GM21723 (cell line): ENCODE data around the gene RYR1.
"Not testable (repeated sequence)": the region's sequence is repeated elsewhere in the genome, so short reads cannot be mapped to it uniquely, and the experiment has no call there.

Experiments
- ATAC-seq: cut with Tn5 transposase; IDR thresholded peaks from one replicate; pipeline ENCODE4 v1.9.1; 2021; ENCODE audit warnings: mild to moderate bottlenecking, moderate library complexity; ENCODE audit not compliant: unreplicated experiment

The RYR1 gene

GRCh38 chr19:38537071-38537936 lies 103.8 kb downstream of the RYR1 start:
- no peak for ATAC-seq

DNA sequence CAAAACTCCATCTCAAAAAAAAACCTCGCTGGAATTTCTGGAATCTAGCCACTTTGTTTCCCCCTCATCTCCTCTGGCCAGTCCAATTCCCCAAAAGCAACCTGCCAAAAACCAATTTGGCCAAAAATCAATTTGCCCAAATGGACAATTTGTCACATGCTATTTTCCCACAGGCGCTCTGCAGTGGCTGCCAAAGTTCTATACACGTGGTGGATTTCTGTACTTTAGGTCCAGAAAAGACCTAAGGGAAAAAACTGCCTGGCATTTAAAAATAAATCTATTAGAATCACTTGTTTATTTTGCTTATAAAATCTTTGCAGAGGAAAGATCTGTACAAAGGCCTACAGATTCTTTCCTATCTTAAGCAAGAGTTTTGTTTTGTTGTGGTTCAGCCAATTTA lies 104.9 kb downstream of the RYR1 start:
- no peak for ATAC-seq

GRCh38 chr19:38538793-38539528 lies 105.5 kb downstream of the RYR1 start:
- no peak for ATAC-seq

- no peak for ATAC-seq
Observed at GRCh38 chr19:38539751-38540150, 106.3 kb downstream of the RYR1 start.

- no peak for ATAC-seq
Observed at GRCh38 chr19:38542040-38542439, 108.5 kb downstream of the RYR1 start.

DNA sequence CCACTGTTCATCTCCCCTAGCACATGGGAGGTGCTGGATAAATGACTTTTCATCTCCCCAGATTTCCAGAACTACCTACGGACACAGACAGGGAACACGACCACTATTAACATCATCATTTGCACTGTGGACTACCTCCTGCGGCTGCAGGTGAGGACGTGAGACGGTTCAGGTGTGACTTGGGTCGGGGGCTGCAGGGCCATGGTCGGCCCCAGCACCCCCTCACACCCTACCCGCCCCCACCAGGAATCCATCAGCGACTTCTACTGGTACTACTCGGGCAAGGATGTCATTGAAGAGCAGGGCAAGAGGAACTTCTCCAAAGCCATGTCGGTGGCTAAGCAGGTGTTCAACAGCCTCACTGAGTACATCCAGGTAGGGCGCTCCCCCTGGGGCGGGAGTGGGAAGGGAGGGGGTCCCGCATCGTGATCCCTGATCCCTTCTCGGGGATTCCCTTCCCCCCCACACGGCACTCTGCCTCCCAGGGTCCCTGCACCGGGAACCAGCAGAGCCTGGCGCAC lies 109.9 kb downstream of the RYR1 start:
- no peak for ATAC-seq

DNA sequence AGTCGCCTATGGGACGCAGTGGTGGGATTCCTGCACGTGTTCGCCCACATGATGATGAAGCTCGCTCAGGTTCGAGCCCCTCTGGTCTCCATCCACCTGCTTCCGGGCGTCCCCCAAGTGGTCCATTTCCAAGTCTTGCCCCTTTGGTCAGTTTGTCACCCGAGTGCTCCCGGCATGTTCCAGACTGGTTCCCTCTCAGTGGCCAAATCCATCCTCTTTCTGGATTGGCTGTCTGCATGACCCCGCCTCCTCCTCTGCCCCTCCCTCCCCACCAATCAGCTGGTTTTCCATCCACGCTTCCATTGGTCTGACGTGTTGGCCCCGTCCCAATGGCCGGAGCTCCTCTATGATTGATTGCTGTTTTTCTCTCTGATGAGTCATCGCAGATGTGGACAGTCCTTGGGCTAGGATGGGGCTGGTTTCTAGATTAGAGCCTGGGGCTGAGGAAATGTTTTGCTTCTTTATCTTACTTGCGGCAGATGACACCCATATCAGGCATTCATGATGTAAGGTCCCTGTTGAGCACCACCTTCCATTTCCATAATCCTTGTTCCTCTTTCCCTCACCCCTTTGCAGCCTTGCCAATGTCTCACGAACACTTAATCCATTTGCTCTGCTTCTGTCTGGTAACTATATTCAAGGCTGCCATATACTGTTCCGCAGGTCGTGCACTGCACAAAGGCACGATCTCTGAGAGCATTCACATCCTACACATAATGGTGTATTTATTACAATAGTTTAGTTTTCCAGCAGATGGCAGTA lies 110.5 kb downstream of the RYR1 start:
- ATAC-seq, result peak; percentile 65

DNA sequence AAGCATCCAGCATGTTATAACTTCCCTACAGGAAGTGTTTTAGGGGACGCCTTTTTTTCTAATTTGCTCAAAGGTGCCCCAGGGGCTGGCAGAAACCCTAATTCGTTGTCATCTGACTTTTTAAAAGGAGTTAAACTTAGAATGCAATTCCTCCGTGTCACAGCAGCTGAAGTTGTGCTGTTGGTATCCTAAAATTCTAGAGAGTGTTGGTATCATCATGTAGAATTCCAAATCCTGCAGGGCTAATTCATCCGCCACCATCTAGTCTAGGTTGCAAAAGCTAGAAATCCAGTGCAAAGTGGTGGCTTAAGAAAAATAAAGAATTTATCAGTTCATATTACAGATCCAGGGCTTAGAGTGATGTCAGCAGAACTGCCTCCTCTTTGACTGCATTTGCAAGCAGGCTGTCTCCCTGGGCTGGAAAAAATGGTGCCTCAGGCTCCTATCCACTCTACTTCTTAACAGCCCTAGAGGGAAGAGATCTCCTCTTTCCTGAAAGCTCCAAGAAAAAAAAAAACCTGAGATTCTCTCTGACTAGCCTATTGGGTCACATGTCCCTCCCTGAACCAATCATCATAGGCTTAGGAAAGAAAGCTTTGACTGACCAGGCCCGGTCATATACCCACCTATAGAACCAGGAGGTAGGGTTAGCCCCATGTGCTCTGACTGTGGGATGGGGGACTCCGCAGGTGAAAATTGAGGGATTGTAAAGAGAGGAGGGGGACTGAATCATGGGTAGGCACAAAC lies 111.3 kb downstream of the RYR1 start:
- no peak for ATAC-seq

- ATAC-seq, result no peak
Observed at GRCh38 chr19:38545596-38545995, 112.1 kb downstream of the RYR1 start.

GRCh38 chr19:38547421-38547820 lies 113.9 kb downstream of the RYR1 start:
- no peak for ATAC-seq

GRCh38 chr19:38549061-38549460 lies 115.6 kb downstream of the RYR1 start:
- ATAC-seq, result no peak

GRCh38 chr19:38549942-38550341 lies 116.5 kb downstream of the RYR1 start:
- no peak for ATAC-seq

- ATAC-seq, result no peak
Observed at GRCh38 chr19:38550376-38550775, 116.9 kb downstream of the RYR1 start.

DNA sequence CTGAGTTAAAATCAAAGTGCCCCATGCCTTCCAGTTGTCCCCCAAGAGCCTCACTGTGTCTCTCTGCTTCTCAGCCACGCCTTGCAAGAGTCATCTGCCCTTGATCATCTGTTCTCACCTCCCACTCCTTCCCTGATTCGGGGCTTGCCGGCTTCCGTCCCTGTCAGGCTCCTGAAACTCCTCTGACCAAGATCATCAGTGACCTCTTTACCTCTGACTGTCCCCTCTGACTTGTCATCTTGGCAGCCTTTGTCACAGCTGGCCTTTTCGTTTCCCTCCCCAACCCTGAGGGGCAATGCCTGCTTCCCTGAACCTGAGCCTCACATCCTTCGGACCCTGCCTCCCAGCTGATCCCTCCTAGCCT lies 117.9 kb downstream of the RYR1 start:
- ATAC-seq, result peak; percentile 60

DNA sequence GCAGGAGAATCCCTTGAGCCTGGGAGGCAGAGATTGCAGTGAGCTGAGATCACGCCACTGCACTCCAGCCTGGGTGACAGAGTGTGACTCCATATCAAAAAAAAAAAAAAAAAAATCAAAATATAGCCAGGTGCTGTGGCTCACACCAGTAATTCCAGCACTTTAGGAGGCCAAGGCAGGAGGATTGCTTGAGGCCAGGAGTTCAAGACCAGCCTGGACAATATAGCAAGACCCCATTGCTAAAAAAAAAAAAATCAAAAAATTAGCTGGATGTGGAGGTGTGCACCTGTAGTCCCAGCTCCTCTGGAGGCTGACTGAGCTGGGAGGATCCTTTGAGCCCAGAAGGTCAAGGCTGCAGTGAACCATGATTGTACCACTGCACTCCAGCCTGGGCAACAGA lies 119.7 kb downstream of the RYR1 start:
- not testable (repeated sequence) for ATAC-seq

- ATAC-seq, result no peak
Observed at GRCh38 chr19:38554676-38555141, 121.2 kb downstream of the RYR1 start.

DNA sequence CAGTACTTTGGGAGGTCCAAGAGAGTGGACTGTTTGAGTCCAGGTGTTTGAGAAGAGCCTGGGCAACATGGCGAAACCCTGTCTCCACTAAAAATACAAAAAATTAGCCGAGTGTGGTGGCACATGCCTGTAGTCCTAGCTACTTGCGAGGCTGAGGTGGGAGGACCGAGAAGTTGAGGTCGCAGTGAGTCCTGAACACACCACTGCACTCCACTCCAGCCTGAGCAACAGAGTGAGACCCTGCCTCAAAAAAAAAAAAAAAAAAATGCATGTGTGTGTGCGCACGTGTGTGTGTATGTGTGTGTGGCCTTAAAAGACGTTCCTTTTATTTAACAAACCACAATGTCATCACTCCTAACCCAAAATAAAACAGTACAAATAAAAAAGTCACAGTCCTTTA lies 121.7 kb downstream of the RYR1 start:
- no peak for ATAC-seq

DNA sequence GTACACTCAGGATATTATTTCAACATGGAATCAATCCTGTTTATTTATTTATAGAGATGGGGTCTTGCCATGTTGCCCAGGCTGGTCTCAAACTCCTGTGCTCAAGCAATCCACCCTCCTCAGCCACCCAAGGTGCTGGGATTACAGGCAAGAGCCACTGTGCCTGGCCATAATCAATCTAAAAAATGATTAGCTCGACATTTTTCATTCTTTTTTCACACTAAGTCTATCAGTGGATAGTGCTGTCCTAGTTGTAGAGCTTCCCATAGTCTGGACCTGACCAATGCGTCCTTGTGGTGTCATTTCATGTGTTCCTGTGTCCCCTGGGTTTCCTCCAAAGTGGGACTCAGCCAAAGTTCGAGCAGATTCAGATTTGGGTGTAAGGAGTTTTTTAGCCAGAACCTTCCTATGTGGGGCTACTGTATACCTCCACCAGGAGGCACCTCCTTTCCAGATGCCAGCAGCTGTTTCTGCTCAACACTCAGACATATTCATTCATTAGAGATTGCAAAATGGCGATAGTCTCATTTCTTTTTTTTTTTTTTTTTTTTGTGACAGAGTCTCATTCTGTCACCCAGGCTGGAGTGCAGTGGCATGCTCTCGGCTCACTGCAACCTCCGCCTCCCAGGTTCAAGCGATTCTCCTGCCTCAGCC lies 123.2 kb downstream of the RYR1 start:
- ATAC-seq, result no peak

DNA sequence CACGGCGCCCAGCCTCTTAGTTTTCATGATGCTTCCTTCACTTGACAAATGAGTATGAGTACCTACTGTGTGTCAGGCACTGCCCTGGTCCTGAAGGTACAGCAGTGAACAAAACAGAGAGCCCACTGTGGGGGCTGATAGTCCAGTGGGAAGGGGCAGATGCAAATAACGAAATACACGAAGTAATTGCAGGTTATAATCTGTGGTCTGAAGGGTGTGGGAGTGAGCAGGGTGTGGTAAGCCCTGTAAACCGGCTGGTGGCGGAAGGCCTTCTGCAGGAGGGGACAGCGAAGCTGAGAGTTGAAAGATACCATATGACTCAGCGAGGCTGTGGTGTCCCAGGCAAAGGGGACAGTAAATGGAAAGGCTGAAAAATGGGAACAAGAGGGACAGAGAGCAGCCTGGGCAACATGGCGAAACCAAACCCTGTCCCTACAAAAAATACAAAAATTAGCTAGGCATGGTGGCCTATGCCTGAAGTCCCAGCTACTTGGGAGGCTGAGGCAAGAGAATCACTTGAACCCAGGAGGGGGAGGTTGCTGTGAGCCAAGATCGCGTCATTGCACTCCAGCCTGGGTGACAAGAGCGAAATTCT lies 123.8 kb downstream of the RYR1 start:
- ATAC-seq, result peak; percentile 60

DNA sequence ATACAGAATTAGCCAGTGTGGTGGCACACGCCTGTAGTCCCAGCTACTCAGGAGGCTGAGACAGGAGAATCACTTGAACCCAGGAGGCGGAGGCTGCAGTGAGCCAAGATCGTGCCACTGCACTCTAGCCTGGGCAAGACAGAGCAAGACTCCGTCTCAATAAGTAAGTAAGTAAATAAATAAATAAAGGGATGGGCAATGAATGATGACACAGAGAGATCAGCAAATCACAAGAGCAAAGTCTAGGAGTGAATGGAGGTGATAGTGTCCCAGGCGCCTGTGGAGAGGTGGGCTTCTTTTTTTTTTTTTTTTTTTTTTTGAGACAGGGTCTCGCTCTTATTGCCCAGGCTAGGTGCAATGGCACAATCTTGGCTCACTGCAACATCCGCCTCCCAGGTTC lies 125.4 kb downstream of the RYR1 start:
- ATAC-seq, result not testable (repeated sequence)
